Calu3 (cell line): ENCODE results near the gene TRAF3. TPM values are rescaled to one million over a fixed set of nuclear protein-coding genes. Genes with fewer than 3 reads are reported as not detected.

Source experiments
- BruUV-seq: library from RNA; stranded (reverse); fragments of 400-500 nt; replicated peaks from 2 replicates; lab custom pipeline; 2021; lab: Mats Ljungman, UMichigan
- CTCF ChIA-PET: fragments of 300-600 bp; sonication (Branson Sonifier 250); formaldehyde crosslinking; loops from one replicate; lab custom pipeline; 2022; ENCODE audit warnings: antibody characterized with exemption; lab: Charles Lee
- DNase-seq: peaks from one replicate; pipeline ENCODE4 v3.0.0; 2022
- H3K27ac Mint-ChIP-seq: one replicate; pipeline ENCODE4 v1.8.0; 2022; ENCODE audit warnings: mixed read lengths; ENCODE audit not compliant: unreplicated experiment
- H3K27me3 Mint-ChIP-seq: one replicate; pipeline ENCODE4 v1.8.0; 2022; ENCODE audit warnings: mixed read lengths; ENCODE audit not compliant: unreplicated experiment
- H3K36me3 Mint-ChIP-seq: one replicate; pipeline ENCODE4 v1.8.0; 2022; ENCODE audit warnings: mild to moderate bottlenecking, moderate library complexity, mixed read lengths; ENCODE audit not compliant: insufficient read depth, unreplicated experiment
- H3K4me1 Mint-ChIP-seq: one replicate; pipeline ENCODE4 v1.8.0; 2022; ENCODE audit warnings: mild to moderate bottlenecking, low read depth, mixed read lengths; ENCODE audit not compliant: unreplicated experiment
- H3K4me3 Mint-ChIP-seq: one replicate; pipeline ENCODE4 v1.8.0; 2022; ENCODE audit warnings: mild to moderate bottlenecking, low read depth, moderate library complexity, mixed read lengths; ENCODE audit not compliant: unreplicated experiment
- H3K9me3 Mint-ChIP-seq: one replicate; pipeline ENCODE4 v1.8.0; 2022; ENCODE audit warnings: low read depth, mixed read lengths; ENCODE audit not compliant: unreplicated experiment
- CTCF ChIP-seq: fragments of 200-600 bp; IDR thresholded peaks from one replicate; pipeline ENCODE4 v1.8.0; 2022; ENCODE audit warnings: antibody characterized with exemption; ENCODE audit not compliant: unreplicated experiment
- intact Hi-C: fragments of 100-400 bp; cut with micrococcal nuclease; formaldehyde crosslinking; loops from one replicate; pipeline ENCODE4 v1.10.0; 2022; ENCODE audit not compliant: unreplicated experiment
- total RNA-seq: library from RNA; stranded (reverse); gene quantifications from 2 replicates; pipeline ENCODE4 v1.2.3, GENCODE V29; 2022

The TRAF3 gene
- total RNA-seq, 1 experiment from 2014 or later: 24.2 TPM

- CTCF ChIA-PET: interaction anchor here (0.7 kb wide), 1 partner anchor 8 kb away, joined by 3 read pairs; no protein-coding TSS in a partner anchor
- H3K9me3 Mint-ChIP-seq: no peaks in the 10 kb centered on the region
- BruUV-seq: no TSS peak
Measured at GRCh38 chr14:102782974-102783373, 5.7 kb downstream of the TRAF3 start.

GRCh38 chr14:102784892-102785594, 7.8 kb downstream of the TRAF3 start:
- CTCF ChIA-PET: no interaction called here
- no peaks in the 10 kb centered on the region for H3K36me3 Mint-ChIP-seq
- intact Hi-C loops: no loop called here
- H3K27me3 Mint-ChIP-seq: no peaks in the 10 kb centered on the region
- no peak for DNase-seq
- peaks cover 20% of the 10 kb centered on the region for H3K4me1 Mint-ChIP-seq
- no peaks in the 10 kb centered on the region for H3K9me3 Mint-ChIP-seq
- no peak overlapping the region for H3K27ac Mint-ChIP-seq
- no TSS peak for BruUV-seq
- H3K4me3 Mint-ChIP-seq: no peak overlapping the region
- TF ChIP-seq CTCF: no peak

More at GRCh38 chr14:102782974-102783373, 5.7 kb downstream of the TRAF3 start:
- Mint-ChIP-seq H3K36me3 (peaks cover 12% of the 10 kb centered on the region), H3K4me3 (no peak overlapping the region), H3K27me3 (no peaks in the 10 kb centered on the region), H3K4me1 (peaks cover 35% of the 10 kb centered on the region), H3K27ac (no peak overlapping the region)
- no peak for TF ChIP-seq CTCF
- DNase-seq: no peak
- intact Hi-C loops: no loop called here

GRCh38 chr14:102785595-102785963, 8.3 kb downstream of the TRAF3 start:
- intact Hi-C loops: no loop called here
- Mint-ChIP-seq H3K9me3 (no peaks in the 10 kb centered on the region), H3K36me3 (no peaks in the 10 kb centered on the region), H3K27me3 (no peaks in the 10 kb centered on the region), H3K4me1 (peaks cover 15% of the 10 kb centered on the region), H3K27ac (no peak overlapping the region), H3K4me3 (no peak overlapping the region)
- CTCF ChIA-PET: no interaction called here
- no TSS peak for BruUV-seq
- no peak for DNase-seq
- TF ChIP-seq CTCF: no peak

GRCh38 chr14:102786768-102787167, 9.5 kb downstream of the TRAF3 start:
- TF ChIP-seq CTCF: no peak
- H3K27ac Mint-ChIP-seq: no peak overlapping the region
- intact Hi-C loops: no loop called here
- H3K27me3 Mint-ChIP-seq: no peaks in the 10 kb centered on the region
- H3K9me3 Mint-ChIP-seq: no peaks in the 10 kb centered on the region
- H3K36me3 Mint-ChIP-seq: no peaks in the 10 kb centered on the region
- H3K4me1 Mint-ChIP-seq: peaks cover 11% of the 10 kb centered on the region
- CTCF ChIA-PET: no interaction called here
- no TSS peak for BruUV-seq
- no peak overlapping the region for H3K4me3 Mint-ChIP-seq
- DNase-seq: no peak
